Stimulated activated naive CD8-positive, alpha-beta T cell treated with anti-CD3 and anti-CD28 coated beads, Interleukin-15, amount 100 ng/mL, for 72 hours (primary cell): Measurements from ENCODE around the gene MRPL38.
"Not testable (repeated sequence)": the region's sequence is repeated elsewhere in the genome, so short reads cannot be mapped to it uniquely, and the experiment has no call there.

Experiments used
- ATAC-seq: fragments of 150-1000 bp; cut with Tn5 transposase; 2 replicates; pipeline ENCODE4 v1.10.0; 2021; ENCODE audit warnings: mild to moderate bottlenecking, moderate library complexity
- DNase-seq, 2 donors: peaks; one replicate each; pipeline ENCODE4 v3.0.0; 2021 to 2022
- H3K27ac Mint-ChIP-seq, 2 donors: one replicate each; pipeline ENCODE4 v1.8.0; 2022; ENCODE audit warnings: mild to moderate bottlenecking in 2 of 2, mixed read lengths in 2 of 2, moderate library complexity in 2 of 2
- H3K27me3 Mint-ChIP-seq: one replicate; pipeline ENCODE4 v1.8.0; 2022; ENCODE audit warnings: mixed read lengths
- H3K4me1 Mint-ChIP-seq: one replicate; pipeline ENCODE4 v1.8.0; 2022; ENCODE audit warnings: mild to moderate bottlenecking, mixed read lengths
- H3K4me3 Mint-ChIP-seq, 2 donors: one replicate each; pipeline ENCODE4 v1.8.0; 2022; ENCODE audit warnings: mild to moderate bottlenecking in 2 of 2, mixed read lengths in 2 of 2, moderate library complexity in 1 of 2
- H3K9me3 Mint-ChIP-seq, 2 donors: one replicate each; pipeline ENCODE4 v1.8.0; 2022; ENCODE audit warnings: mixed read lengths in 2 of 2

MRPL38 gene

DNA sequence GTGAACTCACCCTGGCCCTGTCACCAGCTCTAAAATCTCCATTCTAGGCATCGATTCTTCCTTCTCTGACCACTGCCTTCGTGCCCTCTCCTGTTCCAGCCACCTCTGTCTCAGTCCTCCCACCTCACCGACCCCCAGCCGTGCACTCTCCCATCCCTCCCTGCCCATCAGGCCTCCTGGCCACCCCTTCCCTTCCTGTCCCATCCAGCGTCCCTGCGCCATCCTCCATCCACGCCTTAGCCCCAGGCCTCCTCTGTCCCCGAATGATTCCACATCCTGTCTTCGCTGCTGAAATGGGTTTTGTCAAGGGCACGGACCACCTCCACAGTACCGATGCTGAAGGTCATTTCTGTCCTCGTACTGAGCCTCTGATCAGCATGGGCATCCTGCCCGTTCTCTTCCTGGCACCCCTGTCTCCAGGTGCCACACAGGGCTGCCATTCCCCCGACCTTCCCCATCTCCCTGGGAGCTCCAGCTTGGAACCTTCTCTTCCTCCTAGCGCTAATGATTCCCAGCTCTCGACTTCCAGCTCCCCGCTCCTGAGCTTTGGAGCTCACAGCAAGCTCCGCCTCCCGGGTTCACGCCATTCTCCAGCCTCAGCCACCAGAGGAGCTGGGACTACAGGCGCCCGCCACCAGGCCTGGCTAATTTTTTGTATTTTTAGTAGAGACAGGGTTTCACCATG, 10.5 kb downstream of the MRPL38 start:
- H3K27me3 Mint-ChIP-seq, result no peaks in the 10 kb centered on the region
- DNase-seq (no peak), ATAC-seq (no peak)
- peaks cover 52% of the 10 kb centered on the region for H3K4me1 Mint-ChIP-seq
- peak overlapping the region in 1 of 2 donors; percentile 6 for H3K4me3 Mint-ChIP-seq
- H3K27ac Mint-ChIP-seq, result peak overlapping the region; percentile 82 to 96
- no peaks in the 10 kb centered on the region for H3K9me3 Mint-ChIP-seq

DNA sequence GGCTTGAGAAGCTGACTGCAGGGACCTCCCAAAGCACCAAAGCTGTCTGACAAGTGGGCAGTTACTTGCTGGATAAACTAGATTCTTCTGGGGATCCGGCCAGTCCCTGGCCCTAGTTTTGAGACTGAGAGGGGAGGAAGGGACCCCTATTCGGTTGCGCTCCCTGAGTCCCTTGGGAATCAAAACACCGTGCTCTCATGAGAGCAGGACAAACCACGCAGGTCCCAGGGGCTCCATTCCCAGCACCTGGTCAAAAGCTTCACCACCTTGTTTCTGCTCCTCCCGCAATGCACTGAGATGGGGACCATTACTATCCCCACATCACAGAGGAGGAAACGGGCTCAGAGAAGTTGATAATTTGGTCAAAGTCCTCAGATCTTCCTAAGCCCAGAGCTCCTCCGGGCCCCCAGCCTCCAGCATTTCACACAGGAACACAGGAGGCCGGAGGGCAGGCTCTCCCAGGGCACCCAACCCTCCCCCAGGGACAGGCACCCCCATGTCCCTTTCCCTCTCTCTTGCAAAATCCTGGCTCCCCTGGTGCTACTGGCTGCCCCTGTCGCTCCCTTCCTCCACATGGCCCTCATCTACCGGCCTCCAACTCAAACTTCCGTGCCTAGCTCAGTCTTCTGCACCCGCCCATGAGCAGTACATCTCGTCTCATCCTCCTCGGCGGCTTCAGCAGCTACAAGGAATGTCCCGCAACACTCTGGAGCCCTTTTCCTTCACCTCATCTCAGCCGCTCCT, 11.2 kb downstream of the MRPL38 start:
- Mint-ChIP-seq H3K9me3 (no peaks in the 10 kb centered on the region), H3K27me3 (no peaks in the 10 kb centered on the region), H3K4me3 (peak overlapping the region in 1 of 2 donors; percentile 6), H3K4me1 (peaks cover 53% of the 10 kb centered on the region), H3K27ac (peak overlapping the region; percentile 42 to 82)
- no peak for DNase-seq
- ATAC-seq, result no peak

DNA sequence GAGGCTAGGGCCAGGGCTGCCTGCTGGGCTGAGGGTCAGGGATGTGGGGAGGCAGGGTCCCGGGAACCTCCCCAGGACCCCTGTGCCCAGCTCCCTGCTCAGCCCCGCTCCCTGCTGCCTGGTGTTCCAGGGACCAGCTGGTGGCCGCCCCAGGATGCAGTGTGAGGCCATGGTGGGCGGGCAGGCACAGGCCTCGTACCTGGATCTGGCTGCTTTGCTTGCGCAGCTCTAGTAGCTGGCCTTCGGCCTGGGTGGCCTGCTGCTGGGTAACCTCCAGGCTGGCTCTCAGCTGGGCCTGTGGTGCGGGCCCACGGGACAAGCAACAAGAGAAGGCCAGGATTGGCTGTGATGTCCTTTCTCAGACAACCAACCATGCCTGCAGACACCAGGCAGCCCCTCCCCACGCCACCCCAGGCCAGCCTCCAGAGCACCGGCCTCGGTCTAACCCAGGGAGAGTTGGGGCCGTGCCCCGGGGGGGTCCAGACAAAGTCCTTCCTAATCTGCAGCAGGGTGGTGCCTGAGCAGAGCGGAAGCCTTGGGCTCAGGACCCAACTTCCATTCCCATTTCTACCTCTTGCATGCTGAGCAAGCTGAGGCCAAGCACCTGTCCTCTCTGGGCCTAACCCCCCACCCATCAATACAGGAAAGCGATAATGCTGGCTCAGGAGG, 12.0 kb downstream of the MRPL38 start:
- Mint-ChIP-seq H3K4me1 (peaks cover 51% of the 10 kb centered on the region), H3K27ac (no peak overlapping the region), H3K4me3 (no peak overlapping the region), H3K27me3 (no peaks in the 10 kb centered on the region), H3K9me3 (no peaks in the 10 kb centered on the region)
- no peak for DNase-seq
- no peak for ATAC-seq

DNA sequence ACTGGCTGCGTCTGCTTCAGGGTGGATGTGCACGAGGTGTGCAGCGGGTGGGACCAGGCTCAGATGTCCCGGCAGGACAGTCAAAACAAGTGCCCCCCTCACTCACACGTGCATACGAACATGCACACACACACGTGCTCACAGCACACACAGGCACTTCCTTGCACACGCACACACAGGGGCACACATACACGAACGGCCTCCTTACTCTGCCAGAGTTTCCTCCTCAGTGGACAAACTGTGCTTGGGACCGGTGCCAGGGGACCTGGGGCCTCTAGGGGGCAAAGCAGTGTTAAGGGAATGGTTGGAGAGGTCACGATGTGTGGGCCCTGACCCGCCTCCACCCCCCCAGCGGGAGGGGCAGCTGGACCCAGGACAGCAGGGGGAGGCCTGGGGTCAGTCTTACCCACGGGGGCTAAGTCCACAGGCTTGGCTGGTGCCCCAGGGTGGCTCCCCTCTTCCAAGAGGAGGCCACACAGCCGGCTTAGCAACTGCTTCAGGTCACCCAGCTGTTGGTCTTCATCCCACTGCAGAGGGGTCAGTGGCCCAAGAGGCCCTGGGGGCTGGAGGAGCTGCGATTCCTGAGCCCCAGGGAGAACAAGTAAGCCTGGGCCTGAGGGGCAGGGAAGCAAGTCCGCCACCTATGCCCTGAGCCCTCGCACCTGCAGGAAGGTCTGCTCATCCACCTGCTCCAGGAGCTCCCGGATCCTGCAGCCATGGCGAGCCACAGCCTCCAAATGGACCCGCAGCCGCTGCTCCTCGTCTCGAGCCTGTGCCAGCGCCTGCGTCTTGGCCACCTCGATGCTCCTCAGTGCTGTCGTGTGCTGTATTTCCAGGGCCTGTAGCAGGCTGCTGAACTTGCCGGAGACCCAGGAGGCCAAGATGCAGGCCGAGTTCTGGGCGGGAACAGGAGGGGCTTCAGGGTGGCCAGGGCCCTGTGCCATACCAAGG, 12.8 kb downstream of the MRPL38 start:
- no peak overlapping the region for H3K27ac Mint-ChIP-seq
- no peak overlapping the region for H3K4me3 Mint-ChIP-seq
- H3K4me1 Mint-ChIP-seq, result peaks cover 44% of the 10 kb centered on the region
- H3K9me3 Mint-ChIP-seq, result no peaks in the 10 kb centered on the region
- no peak for DNase-seq
- ATAC-seq, result no peak
- H3K27me3 Mint-ChIP-seq, result no peaks in the 10 kb centered on the region

DNA sequence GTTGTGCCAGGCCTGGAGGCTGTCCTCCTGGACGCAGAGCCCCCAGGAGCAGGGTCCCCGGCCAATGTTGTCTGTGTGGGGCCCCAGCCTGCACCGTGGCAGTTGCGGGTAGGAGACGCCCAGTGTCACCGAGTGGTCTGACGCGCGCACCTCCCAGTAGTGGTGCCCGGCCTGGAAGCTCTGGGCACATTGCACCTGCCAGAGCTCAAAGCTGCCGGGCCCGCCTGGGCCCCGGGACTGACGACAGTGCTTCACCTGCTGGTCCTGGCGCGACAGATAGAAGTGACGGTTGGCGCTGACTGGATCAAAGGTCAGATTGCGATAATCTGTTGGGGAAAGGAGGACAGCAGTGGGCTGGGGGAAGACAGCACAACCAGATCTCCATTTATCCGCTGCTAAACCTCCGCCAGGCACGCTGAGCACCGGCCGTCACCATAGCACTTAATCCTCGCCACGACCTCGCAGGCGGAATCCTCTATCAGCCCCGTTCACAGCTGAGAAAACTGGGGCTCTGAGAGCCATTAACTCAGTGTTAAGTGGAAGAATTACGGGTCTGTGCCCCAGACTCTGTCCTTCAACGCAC, 13.6 kb downstream of the MRPL38 start:
- Mint-ChIP-seq H3K27me3 (no peaks in the 10 kb centered on the region), H3K4me3 (no peak overlapping the region), H3K9me3 (no peaks in the 10 kb centered on the region), H3K27ac (no peak overlapping the region), H3K4me1 (peaks cover 44% of the 10 kb centered on the region)
- ATAC-seq, result no peak
- DNase-seq, result no peak

DNA sequence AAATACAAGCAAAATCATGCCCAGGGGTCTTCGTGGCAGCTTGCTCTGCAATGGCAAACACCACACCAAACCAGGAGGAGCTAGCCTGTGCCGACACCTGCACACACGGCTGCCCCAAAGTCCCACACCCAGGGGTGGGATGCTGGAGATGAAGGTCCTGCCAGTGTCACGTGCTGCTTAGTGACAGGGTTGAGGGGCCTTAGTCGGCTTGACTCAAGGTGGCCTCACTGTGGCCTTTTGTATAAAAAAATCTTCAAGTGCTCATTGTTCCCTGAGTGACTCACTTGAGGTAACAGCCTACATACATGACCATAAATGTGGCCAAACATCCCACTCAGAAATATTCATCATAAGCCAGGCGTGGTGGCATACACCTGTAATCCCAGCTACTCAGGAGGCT, 15.2 kb downstream of the MRPL38 start:
- Mint-ChIP-seq H3K4me3 (no peak overlapping the region), H3K9me3 (no peaks in the 10 kb centered on the region), H3K27me3 (no peaks in the 10 kb centered on the region), H3K4me1 (peaks cover 27% of the 10 kb centered on the region), H3K27ac (peak overlapping the region in 1 of 2 donors; percentile 33)
- ATAC-seq, result peak; percentile 58
- DNase-seq, result no peak

DNA sequence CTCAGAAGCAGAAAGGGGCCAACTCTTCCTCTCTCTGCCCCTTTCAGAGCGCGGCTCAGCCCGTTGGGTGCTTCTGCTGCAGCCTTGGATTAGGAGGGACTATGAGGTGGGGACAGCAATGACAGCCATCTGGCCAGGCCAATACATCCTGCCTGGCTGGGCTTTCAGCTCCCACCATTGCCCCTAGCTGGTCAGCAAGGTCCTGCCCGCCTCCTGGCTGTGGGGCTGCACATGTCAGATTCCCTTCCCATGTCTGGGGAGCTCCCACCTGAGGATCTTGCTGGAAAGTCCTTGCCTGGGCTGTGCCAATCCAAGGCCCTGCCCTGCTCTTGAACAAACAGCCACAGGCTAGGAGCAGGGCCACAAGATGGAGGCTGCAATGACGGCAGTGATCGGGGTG, 16.2 kb downstream of the MRPL38 start:
- no peaks in the 10 kb centered on the region for H3K9me3 Mint-ChIP-seq
- peaks cover 17% of the 10 kb centered on the region for H3K4me1 Mint-ChIP-seq
- H3K4me3 Mint-ChIP-seq, result no peak overlapping the region
- H3K27me3 Mint-ChIP-seq, result no peaks in the 10 kb centered on the region
- DNase-seq, result no peak
- H3K27ac Mint-ChIP-seq, result no peak overlapping the region
- ATAC-seq, result no peak

DNA sequence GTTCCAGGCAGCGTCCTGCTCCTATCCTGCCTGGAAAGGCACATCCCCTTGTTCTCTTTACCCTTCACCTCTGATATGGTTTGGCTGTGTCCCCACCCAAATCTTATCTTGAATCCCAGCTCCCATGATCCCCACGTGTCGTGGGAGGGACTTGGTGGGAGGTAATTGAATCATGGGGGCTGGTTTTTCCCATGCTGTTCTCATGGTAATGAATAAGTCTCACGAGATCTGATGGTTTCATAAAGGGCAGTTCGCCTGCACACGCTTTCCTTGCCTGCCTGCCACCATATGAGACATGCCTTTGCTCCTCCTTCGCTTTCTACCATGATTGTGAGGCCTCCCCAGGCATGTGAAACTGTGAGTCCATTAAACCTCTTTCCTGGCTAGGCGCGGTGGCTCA, 18.8 kb downstream of the MRPL38 start:
- not testable (repeated sequence) for H3K27me3 Mint-ChIP-seq, ATAC-seq, H3K9me3 Mint-ChIP-seq, H3K27ac Mint-ChIP-seq, DNase-seq, H3K4me3 Mint-ChIP-seq
- peaks cover 25% of the 10 kb centered on the region for H3K4me1 Mint-ChIP-seq

DNA sequence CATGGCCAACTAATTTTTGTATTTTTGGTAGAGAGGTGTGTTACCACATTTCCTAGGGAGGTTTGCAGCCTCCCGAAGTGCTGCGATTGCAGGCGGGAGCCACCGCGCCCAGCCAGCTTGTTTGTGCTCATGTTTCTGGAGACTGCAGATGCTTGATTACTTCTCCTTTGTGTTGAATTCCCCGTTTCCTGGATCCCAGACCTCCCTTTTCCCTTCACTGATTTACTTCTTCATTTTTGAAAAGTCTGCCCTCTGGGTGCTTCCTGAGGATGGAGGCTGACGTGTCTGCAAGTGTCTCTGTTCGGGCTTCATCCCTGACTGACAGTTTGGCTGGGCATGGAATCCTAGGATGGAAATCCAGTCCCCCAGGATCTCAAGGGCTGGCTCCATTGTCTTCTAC, 19.3 kb downstream of the MRPL38 start:
- DNase-seq, result no peak
- Mint-ChIP-seq H3K27me3 (peaks cover 3% of the 10 kb centered on the region), H3K4me1 (peaks cover 22% of the 10 kb centered on the region), H3K27ac (no peak overlapping the region), H3K9me3 (no peaks in the 10 kb centered on the region), H3K4me3 (no peak overlapping the region)
- no peak for ATAC-seq

DNA sequence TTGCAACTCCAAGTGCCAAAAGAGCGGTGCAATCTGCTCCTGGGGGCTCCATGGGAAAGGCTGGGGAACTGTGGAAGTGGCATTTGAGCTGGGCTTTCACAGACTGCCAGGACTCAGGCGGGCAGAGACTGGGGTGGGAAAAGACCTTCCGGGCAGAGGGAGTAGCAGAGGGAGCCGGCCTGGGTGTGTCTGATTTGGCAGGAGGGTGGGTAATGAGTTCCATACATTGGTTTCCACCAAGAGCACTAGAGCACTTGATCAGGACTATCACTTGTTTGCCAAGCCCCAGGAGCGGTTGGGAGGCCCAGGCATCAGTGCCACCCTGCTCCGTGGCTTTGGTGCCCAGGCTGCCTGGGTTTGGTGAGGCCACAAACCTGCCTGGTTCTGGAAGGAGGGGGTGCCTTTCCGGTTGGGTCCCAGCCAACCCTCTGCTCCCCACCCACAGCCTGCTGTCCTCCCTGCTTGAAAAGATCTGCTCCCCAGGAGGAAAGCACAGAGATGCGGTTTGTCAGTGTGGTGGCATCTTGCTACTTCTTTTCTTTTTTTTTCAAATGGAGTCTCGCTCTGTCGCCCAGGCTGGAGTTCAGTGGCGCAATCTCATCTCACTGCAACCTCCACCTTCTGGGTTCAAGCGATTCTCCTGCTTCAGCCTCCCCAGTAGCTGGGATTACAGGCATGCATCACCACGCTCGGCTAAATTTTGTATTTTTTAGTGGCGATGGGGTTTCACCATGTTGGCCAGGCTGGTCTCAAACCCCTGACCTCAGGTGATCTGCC, 22.8 kb downstream of the MRPL38 start:
- no peaks in the 10 kb centered on the region for H3K9me3 Mint-ChIP-seq
- ATAC-seq (no peak), DNase-seq (no peak)
- H3K27me3 Mint-ChIP-seq, result peaks cover 9% of the 10 kb centered on the region
- H3K4me3 Mint-ChIP-seq, result peak overlapping the region in 1 of 2 donors; percentile 39
- peak overlapping the region in 1 of 2 donors; percentile 20 for H3K27ac Mint-ChIP-seq
- H3K4me1 Mint-ChIP-seq, result peaks cover 29% of the 10 kb centered on the region

DNA sequence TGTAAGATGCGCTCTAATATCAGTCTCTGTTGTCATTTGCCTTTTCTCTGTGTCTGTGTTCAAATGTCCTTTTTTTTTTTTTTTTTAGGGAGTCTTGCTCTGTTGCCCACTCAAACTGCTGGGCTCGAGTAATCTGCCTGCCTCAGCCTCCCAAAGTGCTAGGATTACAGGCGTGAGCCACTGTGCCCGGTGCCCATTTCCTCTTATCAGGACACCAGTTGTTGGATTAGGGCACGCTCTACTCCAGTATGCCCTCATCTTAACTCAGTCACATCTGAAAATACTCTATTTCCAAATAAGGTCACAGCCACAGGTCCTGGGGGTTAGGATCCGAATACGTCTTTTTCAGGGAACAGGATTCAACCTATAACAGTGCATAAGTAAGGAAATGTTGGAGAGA, 24.4 kb downstream of the MRPL38 start:
- Mint-ChIP-seq H3K4me3 (no peak overlapping the region), H3K9me3 (no peaks in the 10 kb centered on the region), H3K4me1 (peaks cover 45% of the 10 kb centered on the region), H3K27ac (no peak overlapping the region), H3K27me3 (peaks cover 9% of the 10 kb centered on the region)
- ATAC-seq (no peak), DNase-seq (no peak)

DNA sequence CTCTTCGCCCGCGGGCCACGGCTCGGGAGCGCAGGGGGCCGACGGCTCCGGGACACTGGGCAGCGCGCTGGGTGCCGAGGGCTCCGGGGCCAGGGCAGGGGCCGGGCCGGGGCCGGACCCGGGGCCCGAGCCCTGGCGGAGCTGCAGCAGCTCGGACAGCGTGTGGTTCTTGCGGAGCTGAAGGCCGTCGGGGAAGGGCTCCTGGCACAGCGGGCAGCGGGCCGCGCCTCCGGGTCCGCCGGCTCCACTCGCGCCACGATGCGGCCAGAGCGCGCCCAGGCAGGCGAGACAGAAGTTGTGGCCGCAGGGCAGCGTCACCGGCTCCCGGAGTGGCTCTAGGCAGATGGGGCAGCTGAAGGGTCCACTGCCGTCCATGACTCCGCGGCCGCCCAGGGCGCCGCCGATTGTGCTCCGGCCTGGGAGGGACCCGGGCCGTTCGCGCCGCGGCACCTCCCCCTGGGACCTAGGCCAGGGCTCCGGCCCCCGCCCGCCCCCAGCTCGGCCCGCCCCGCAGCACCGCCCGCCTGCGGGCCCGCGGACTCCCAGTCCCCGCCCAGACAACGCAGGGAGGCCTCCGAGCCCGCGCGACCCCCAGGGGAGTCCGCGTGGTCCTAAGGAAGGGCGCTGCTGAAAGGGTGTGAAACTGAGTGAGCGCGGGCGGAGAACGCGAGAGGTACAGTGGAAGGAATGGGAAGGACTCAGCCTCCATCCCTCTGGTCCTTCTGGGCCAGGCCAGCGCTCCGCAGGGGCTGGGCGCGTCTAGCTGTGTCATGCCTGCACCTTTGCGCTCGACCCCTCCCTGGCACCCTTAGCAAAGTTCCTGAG, 26.3 kb downstream of the MRPL38 start, which contains the start of gene TRIM47:
TSS of gene TRIM47 (minus strand) at position 408 of the 825 bp plus-strand sequence. CDS start at position 375, 33 bp downstream.
- Mint-ChIP-seq H3K4me1 (peaks cover 57% of the 10 kb centered on the region), H3K27me3 (peaks cover 9% of the 10 kb centered on the region), H3K4me3 (peak within 1 kb of the TSS; percentile 92), H3K27ac (peak within 1 kb of the TSS; percentile 59 to 89), H3K9me3 (no peaks in the 10 kb centered on the region)
- ATAC-seq, result peak; percentile 44
- DNase-seq, result peak; percentile 49 to 60

DNA sequence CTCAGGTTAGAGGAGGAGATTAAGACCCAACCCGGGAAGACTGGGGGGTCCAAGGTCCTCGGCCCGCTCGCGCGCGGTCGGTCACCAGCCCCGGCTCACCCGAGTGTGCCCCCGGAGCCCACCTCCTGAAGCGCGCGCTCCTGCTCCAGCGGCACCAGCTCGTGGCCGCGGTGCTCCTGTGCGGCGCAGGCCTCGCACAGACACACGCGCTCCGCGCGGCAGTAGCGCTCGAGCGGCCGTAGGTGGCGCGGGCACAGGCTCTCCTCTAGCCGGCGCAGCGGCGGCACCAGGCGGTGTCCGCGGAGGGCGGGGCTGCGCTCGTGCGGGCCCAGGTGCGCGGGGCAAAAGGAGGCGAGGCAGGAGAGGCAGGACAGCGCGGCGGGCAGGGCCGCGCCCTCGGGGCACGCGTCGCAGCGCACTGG, 26.9 kb downstream of the MRPL38 start:
- Mint-ChIP-seq H3K4me3 (peak overlapping the region; percentile 92), H3K27ac (peak overlapping the region; percentile 27 to 89), H3K27me3 (peaks cover 9% of the 10 kb centered on the region), H3K9me3 (no peaks in the 10 kb centered on the region), H3K4me1 (peaks cover 63% of the 10 kb centered on the region)
- ATAC-seq, result peak; percentile 81
- peak; percentile 80 to 83 for DNase-seq
